ENCODE measurements around the gene MECP2.

The MECP2 gene

DNA sequence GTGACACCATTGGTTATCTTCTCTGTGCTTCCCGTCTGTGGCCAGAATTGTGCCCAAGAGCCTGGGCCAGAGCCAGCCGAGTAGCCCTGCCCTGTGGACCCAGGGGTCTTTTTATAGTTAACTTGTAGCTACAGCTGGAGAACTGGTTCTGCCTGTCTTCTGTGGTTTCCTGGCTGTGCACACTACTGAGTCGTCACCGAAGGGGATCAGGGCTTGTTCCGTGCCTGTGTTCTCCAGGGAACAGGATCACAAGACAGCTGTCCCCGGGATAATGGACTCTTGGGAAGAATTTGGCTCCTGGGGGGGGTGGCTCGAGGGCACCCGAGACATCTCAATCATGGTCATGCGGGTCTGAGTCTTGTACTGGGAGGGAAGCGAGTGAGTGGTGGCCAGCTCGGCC, 24.4 kb upstream of the MECP2 start:
- Histone ChIP-seq H3K4me1 (ENCODE audit: insufficient read depth, poor library complexity, severe bottlenecking) (no peaks in the 10 kb centered on the region), H3K4me3 (ENCODE audit: severe bottlenecking) (no peak overlapping the region), H3K27ac (ENCODE audit: poor library complexity, severe bottlenecking) (no peak overlapping the region), H3K9me3 (ENCODE audit: severe bottlenecking) (no peaks in the 10 kb centered on the region), H3K36me3 (ENCODE audit: low read depth) (no peaks in the 10 kb centered on the region), H3K27me3 (ENCODE audit: insufficient read depth, poor library complexity, severe bottlenecking) (no peaks in the 10 kb centered on the region)
- ATAC-seq (ENCODE audit: low read depth) (no peak), DNase-seq (ENCODE audit: low spot score) (no peak)
- TF ChIP-seq, protein P1, sequence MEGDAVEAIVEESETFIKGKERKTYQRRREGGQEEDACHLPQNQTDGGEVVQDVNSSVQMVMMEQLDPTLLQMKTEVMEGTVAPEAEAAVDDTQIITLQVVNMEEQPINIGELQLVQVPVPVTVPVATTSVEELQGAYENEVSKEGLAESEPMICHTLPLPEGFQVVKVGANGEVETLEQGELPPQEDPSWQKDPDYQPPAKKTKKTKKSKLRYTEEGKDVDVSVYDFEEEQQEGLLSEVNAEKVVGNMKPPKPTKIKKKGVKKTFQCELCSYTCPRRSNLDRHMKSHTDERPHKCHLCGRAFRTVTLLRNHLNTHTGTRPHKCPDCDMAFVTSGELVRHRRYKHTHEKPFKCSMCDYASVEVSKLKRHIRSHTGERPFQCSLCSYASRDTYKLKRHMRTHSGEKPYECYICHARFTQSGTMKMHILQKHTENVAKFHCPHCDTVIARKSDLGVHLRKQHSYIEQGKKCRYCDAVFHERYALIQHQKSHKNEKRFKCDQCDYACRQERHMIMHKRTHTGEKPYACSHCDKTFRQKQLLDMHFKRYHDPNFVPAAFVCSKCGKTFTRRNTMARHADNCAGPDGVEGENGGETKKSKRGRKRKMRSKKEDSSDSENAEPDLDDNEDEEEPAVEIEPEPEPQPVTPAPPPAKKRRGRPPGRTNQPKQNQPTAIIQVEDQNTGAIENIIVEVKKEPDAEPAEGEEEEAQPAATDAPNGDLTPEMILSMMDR (IDR thresholded peaks at IDR 0.05; ENCODE audit: poor library complexity, severe bottlenecking) = no peak

DNA sequence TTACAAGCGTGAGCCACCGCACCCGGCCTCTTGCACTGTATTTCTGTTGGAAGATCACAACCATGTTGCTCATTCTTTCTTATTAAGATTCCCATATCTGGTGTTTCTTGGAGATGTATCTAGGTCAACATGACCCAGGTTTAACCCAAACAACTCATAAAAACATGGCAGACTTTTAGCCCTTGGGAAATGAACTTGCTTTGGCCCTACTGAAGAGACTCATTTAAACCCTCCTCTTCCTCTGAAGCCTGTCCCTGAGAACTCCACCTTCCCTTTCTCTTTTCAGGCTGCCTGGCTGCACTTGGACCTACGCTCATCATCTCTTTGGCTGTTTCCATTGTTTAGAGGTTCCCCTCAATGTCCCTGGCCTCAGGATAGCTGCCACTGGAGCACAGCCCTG, 23.7 kb upstream of the MECP2 start:
- TF ChIP-seq, protein P1 (IDR thresholded peaks at IDR 0.05; ENCODE audit: poor library complexity, severe bottlenecking) = no peak
- no peaks in the 10 kb centered on the region for H3K27me3 ChIP-seq (ENCODE audit: insufficient read depth, poor library complexity, severe bottlenecking)
- H3K36me3 ChIP-seq (ENCODE audit: low read depth) = no peaks in the 10 kb centered on the region
- ATAC-seq (ENCODE audit: low read depth) (no peak), DNase-seq (ENCODE audit: low spot score) (no peak)
- H3K9me3 ChIP-seq (ENCODE audit: severe bottlenecking) = no peaks in the 10 kb centered on the region
- no peaks in the 10 kb centered on the region for H3K4me1 ChIP-seq (ENCODE audit: insufficient read depth, poor library complexity, severe bottlenecking)
- H3K4me3 ChIP-seq (ENCODE audit: severe bottlenecking) = no peak overlapping the region
- H3K27ac ChIP-seq (ENCODE audit: poor library complexity, severe bottlenecking) = no peak overlapping the region

DNA sequence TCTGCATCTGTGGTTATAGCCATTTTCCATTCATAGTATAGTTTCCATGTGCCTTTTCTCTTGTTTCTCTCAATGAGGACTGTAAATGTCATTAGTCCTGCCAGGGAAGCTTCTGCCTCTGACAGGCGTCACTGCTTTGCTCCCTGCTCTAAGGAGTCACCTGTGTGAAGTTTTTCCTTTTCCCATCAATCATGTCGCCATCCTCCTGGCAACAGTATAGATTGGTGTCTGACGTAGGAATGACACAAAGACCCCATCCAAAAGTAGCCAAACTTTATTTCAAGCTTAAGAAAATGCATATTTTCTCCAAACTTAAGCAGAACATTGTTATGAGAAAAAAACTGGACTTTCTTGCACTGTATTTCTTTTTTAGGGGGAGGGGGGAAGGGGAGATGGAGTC, 23.1 kb upstream of the MECP2 start:
- no peak for DNase-seq (ENCODE audit: low spot score)

DNA sequence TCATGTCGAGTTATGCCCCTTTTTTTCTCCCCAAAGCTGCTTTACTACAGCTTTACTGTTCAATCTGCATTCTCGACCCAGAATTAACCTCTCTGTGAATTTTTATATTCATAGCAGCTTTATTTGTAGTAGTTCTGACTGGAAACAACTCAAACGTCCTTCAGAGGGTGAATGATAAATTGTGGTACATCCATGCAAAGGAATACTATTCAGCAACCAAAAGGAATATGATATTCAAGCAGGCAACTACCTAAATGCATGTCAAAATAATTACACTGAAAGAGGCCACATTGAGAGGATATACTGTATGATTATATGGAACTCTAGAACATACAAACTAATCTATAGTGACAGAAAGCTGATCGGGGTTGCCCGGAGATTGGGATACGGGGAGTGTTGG, 20.0 kb upstream of the MECP2 start:
- no peak overlapping the region for H3K4me3 ChIP-seq (ENCODE audit: severe bottlenecking)
- H3K9me3 ChIP-seq (ENCODE audit: severe bottlenecking) = no peaks in the 10 kb centered on the region
- ATAC-seq (ENCODE audit: low read depth) = no peak
- no peaks in the 10 kb centered on the region for H3K27me3 ChIP-seq (ENCODE audit: insufficient read depth, poor library complexity, severe bottlenecking)
- H3K36me3 ChIP-seq (ENCODE audit: low read depth) = no peaks in the 10 kb centered on the region
- no peaks in the 10 kb centered on the region for H3K4me1 ChIP-seq (ENCODE audit: insufficient read depth, poor library complexity, severe bottlenecking)
- TF ChIP-seq, protein P1 (IDR thresholded peaks at IDR 0.05; ENCODE audit: poor library complexity, severe bottlenecking) = no peak
- H3K27ac ChIP-seq (ENCODE audit: poor library complexity, severe bottlenecking) = no peak overlapping the region
- no peak for DNase-seq (ENCODE audit: low spot score)

More for the DNA sequence above, 23.1 kb upstream of the MECP2 start:
- no peaks in the 10 kb centered on the region for H3K36me3 ChIP-seq (ENCODE audit: low read depth)
- TF ChIP-seq, protein P1 (IDR thresholded peaks at IDR 0.05; ENCODE audit: poor library complexity, severe bottlenecking) = no peak
- no peak overlapping the region for H3K4me3 ChIP-seq (ENCODE audit: severe bottlenecking)
- H3K9me3 ChIP-seq (ENCODE audit: severe bottlenecking) = no peaks in the 10 kb centered on the region
- no peak overlapping the region for H3K27ac ChIP-seq (ENCODE audit: poor library complexity, severe bottlenecking)
- H3K27me3 ChIP-seq (ENCODE audit: insufficient read depth, poor library complexity, severe bottlenecking) = no peaks in the 10 kb centered on the region
- no peak for ATAC-seq (ENCODE audit: low read depth)
- no peaks in the 10 kb centered on the region for H3K4me1 ChIP-seq (ENCODE audit: insufficient read depth, poor library complexity, severe bottlenecking)

DNA sequence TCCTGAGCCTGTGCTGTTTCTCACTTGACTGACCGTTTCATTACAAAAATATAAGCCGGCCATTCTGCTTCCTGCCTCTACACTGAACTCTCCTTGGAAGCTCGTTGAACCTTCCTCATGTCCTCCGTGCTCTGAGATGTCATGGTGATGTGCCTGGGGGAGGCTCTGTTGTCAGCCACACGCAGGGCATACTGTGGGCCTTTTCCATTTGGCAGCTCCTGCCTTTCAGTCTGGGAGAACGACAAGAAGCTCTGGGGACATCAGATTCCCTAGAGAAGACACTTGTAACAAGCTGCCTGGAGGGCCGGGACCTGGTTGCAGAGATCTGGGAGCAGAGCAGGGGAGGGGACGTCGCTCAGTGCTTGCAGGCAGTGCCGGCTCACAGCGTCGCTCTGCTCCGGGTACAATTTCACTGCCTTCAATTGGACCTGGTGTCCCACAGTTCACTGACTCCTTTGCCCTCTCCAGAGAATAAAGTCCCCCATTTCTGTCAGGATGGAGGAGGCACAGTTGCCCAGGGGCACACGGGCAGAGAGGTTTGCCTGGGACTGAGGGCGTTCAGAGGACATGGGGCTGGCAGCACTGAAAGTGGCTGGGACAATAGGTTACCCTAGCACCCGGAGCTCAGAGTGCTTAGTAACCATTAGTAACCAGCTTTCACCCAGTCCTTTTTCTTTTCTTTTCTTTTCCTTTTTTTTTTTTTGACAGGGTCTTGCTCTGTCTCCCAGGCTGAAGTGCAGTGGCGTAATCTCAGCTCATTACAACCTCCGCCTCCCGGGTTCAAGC, 19.1 kb upstream of the MECP2 start:
- no peak for ATAC-seq (ENCODE audit: low read depth)
- no peaks in the 10 kb centered on the region for H3K27me3 ChIP-seq (ENCODE audit: insufficient read depth, poor library complexity, severe bottlenecking)

More for the DNA sequence above, 19.1 kb upstream of the MECP2 start:
- Histone ChIP-seq H3K4me3 (ENCODE audit: severe bottlenecking) (no peak overlapping the region), H3K36me3 (ENCODE audit: low read depth) (no peaks in the 10 kb centered on the region), H3K4me1 (ENCODE audit: insufficient read depth, poor library complexity, severe bottlenecking) (no peaks in the 10 kb centered on the region), H3K27ac (ENCODE audit: poor library complexity, severe bottlenecking) (no peak overlapping the region), H3K9me3 (ENCODE audit: severe bottlenecking) (no peaks in the 10 kb centered on the region)
- TF ChIP-seq, protein P1 (IDR thresholded peaks at IDR 0.05; ENCODE audit: poor library complexity, severe bottlenecking) = no peak
- DNase-seq (ENCODE audit: low spot score) = no peak

Measured in RWPE2 (cell line).